AG04449 (cell line): ENCODE results near the gene CDKL5.
"Not testable (repeated sequence)": the region's sequence is repeated elsewhere in the genome, so short reads cannot be mapped to it uniquely, and the experiment has no call there.

ENCODE experiments used
- CTCF ChIA-PET: fragments of 350-600 bp; formaldehyde crosslinking; extraction: SDS; loops from one replicate; lab custom pipeline; 2021; ENCODE audit warnings: antibody characterized with exemption; lab: Yijun Ruan, JAX
- POLR2A ChIA-PET: fragments of 400-600, 350-600 bp; formaldehyde crosslinking; extraction: SDS; loops from one replicate; lab custom pipeline; 2020; ENCODE audit warnings: antibody characterized with exemption, inconsistent platforms; lab: Yijun Ruan, JAX
- DNase-seq: peaks from one replicate; pipeline ENCODE4 v3.0.0-alpha.2; 2010; ENCODE audit warnings: low read depth, low spot score
- H3K4me3 ChIP-seq: 2 replicates; pipeline ENCODE4 v1.5.1; 2011; ENCODE audit warnings: low read depth, mild to moderate bottlenecking, control low read depth, low read length
- TF ChIP-seq, protein P1 (sequence below): IDR thresholded peaks from one replicate; pipeline ENCODE4 v1.5.1; 2011; ENCODE audit warnings: mild to moderate bottlenecking, moderate library complexity, low read length, control low read depth, inconsistent platforms; ENCODE audit not compliant: insufficient read depth; ENCODE audit errors: missing control alignments

The CDKL5 gene

DNA sequence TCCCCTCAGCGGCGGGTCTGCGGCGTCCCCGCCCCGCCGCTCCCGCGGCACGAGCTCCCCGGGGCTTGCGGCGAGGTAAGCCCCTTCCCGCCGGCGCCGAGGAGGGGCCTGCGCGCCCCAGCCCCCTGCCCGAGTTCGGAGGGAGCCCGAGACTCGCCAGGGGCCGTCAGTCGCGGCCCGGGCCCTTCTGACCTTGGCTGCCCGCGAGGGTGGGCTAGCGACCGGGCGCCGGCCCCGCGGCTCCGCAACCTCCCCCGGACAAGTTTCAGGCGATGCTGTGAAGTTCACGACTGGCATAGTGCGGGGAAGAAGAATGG is 554 bp downstream of the CDKL5 start:
- ChIA-PET CTCF (no interaction called here), POLR2A (no interaction called here)
- TF ChIP-seq, protein P1, sequence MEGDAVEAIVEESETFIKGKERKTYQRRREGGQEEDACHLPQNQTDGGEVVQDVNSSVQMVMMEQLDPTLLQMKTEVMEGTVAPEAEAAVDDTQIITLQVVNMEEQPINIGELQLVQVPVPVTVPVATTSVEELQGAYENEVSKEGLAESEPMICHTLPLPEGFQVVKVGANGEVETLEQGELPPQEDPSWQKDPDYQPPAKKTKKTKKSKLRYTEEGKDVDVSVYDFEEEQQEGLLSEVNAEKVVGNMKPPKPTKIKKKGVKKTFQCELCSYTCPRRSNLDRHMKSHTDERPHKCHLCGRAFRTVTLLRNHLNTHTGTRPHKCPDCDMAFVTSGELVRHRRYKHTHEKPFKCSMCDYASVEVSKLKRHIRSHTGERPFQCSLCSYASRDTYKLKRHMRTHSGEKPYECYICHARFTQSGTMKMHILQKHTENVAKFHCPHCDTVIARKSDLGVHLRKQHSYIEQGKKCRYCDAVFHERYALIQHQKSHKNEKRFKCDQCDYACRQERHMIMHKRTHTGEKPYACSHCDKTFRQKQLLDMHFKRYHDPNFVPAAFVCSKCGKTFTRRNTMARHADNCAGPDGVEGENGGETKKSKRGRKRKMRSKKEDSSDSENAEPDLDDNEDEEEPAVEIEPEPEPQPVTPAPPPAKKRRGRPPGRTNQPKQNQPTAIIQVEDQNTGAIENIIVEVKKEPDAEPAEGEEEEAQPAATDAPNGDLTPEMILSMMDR = no peak
- DNase-seq = no peak
- peak overlapping the region; percentile 67 for H3K4me3 ChIP-seq

DNA sequence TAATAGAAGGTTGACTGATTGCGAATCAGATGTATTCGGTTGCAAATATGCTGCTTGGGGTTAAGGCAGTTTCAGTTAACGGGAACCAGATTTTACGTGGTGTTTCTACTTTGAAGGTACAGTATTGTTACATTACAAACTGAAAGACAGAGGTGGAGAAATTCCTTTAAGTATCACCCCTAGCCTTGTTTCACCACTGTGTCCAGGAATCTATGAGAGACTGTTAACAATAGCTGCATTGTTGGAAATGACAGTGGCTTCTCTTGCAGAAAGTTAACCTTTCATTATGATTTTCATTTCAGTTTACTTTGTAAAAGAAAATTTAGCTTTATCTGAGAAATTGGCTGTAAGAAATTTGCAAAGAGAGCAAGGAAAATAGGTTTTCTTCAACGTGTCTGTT is 2.6 kb downstream of the CDKL5 start:
- no peak overlapping the region for H3K4me3 ChIP-seq
- TF ChIP-seq, protein P1 = no peak
- ChIA-PET POLR2A (no interaction called here), CTCF (no interaction called here)
- no peak for DNase-seq

DNA sequence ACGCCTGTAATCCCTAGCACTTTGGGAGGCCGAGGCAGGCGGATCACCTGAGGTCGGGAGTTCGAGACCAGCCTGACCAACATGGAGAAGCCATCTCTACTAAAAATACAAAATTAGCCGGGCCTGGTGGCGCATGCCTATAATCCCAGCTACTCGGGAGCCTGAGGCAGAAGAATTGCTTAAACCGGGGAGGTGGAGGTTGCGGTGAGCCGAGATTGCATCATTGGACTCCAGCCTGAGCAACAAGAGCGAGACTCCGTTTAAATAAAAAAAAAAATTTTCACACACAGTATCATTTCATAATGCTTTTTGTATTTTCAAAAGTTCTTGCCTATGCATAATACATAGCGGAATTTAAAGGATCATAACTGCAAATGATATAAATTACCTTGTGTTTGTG is 7.9 kb downstream of the CDKL5 start:
- H3K4me3 ChIP-seq, DNase-seq, POLR2A ChIA-PET, CTCF ChIA-PET: not testable (repeated sequence)

DNA sequence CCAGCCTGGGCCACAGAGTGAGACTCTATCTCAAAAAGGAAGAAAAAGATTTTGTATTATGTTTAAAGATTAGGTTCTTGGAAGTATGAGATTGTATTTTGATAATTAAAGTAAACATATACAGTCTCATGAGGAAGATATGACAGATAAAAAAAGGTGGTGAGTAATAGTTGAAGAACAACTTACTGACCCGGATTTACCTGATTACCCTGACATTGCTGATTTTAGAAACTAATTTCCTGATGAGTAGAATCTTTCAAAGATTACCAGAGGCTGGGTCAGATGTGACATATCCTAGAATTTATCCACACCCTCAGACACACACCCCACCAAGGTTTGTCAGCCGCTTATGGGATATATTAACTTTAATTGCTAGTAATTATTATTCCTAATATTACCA is 9.5 kb downstream of the CDKL5 start:
- ChIA-PET POLR2A (no interaction called here), CTCF (no interaction called here)
- TF ChIP-seq, protein P1 = no peak
- H3K4me3 ChIP-seq = no peak overlapping the region
- DNase-seq = no peak

DNA sequence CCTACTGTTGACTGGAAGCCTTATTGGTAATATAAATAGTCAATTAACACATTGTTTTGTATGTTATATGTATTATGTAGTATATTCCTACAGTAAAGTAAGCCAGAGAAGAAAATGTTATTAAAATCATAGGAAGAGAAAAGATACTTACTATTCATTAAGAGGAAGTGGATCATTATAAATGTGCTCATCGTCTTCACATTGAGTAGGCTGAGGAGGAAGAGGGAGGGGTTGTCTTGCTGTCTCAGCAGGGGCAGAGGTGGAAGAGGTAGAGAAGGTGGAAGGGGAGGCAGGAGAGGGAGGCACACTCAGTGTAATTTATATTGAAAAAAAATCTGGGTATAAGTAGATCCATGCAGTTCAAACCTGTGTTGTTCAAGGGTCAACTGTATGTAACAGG is 10.6 kb downstream of the CDKL5 start:
- POLR2A ChIA-PET = no interaction called here

DNA sequence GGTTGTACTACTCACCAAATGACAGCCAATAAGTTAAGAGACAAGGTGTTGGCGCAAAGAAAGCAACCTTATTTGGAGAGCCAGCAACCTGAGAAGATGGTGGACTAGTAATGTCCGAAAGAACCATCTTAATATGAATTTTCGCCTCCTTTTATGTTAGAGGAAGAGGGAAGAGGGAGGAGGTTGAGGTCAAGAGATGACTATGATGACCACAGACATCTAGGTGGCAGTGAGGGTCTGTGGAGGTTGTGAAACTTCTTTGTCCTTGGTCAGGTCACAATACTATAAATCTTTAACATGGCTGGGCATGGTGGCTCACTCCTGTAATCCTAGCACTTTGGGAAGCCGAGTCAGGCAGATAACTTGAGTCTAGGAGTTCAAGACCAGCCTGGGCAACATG is 15.4 kb downstream of the CDKL5 start:
- POLR2A ChIA-PET = no interaction called here
- TF ChIP-seq, protein P1 = no peak

More for the DNA sequence above, 10.6 kb downstream of the CDKL5 start:
- CTCF ChIA-PET = no interaction called here
- no peak for DNase-seq
- TF ChIP-seq, protein P1 = no peak
- H3K4me3 ChIP-seq = no peak overlapping the region

DNA sequence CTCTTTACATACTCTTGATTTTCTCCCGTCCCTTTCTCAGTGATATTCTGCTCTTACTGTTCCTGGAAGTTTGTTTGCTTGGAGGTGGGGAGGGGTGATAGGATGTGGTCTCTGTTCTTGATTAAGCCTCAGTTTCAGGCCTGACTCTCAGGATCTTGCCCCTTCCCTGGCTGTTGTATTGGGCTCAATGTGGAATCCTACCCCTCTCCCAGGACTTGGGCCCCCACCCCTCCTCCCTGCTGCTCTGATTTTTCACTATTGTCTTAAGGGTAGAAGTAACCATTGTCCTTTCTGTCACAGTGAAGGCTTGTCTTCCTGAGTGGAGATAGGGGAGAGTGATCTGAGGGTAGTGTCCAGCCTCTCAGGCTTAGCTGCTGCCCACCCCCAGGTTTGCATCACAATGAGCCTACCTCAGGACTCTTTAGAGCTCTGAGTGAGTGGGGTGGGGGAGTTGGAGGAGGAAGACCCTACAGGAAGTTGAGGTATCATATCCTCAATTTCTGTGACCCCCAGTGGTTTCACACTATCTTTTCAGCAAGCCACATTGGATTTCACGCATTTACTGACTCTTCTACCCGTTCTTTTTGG is 16.5 kb downstream of the CDKL5 start:
- ChIA-PET POLR2A (no interaction called here), CTCF (no interaction called here)
- no peak for DNase-seq
- TF ChIP-seq, protein P1 = no peak
- H3K4me3 ChIP-seq = no peak overlapping the region

More for the DNA sequence above, 15.4 kb downstream of the CDKL5 start:
- DNase-seq = no peak
- H3K4me3 ChIP-seq = no peak overlapping the region
- CTCF ChIA-PET = no interaction called here
